Prostate gland (tissue), 2 donors: ENCODE measurements around the gene HS6ST2.

Experiments used
- CTCF ChIP-seq, 4 experiments: fragments of 200-600 bp in 2 of 4; fragments of 450-650 bp in 2 of 4; sonication (generic) in 2 of 4; IDR thresholded peaks; 1 replicate in 3 of 4; 2 replicates in 1 of 4; pipeline ENCODE4 v1.5.1; 2016 to 2019; ENCODE audit warnings: antibody characterized with exemption in 4 of 4, mild to moderate bottlenecking in 2 of 4, moderate library complexity in 2 of 4
- POLR2A ChIP-seq: fragments of 450-650 bp; IDR thresholded peaks from one replicate; pipeline ENCODE4 v1.6.1; 2016; ENCODE audit warnings: antibody characterized with exemption, mild to moderate bottlenecking
- POLR2AphosphoS5 ChIP-seq: sonication (generic); formaldehyde crosslinking; IDR thresholded peaks from one replicate; pipeline ENCODE4 v1.6.1; 2017; ENCODE audit warnings: antibody characterized with exemption

- TF ChIP-seq CTCF (IDR thresholded peaks at IDR 0.05) (no peak), POLR2AphosphoS5 (no peak), POLR2A (no peak)
Observed at GRCh38 chrX:132848296-132848970, 110.0 kb downstream of the HS6ST2 start.
